ENCODE data around the gene MLEC.

Gene MLEC

DNA sequence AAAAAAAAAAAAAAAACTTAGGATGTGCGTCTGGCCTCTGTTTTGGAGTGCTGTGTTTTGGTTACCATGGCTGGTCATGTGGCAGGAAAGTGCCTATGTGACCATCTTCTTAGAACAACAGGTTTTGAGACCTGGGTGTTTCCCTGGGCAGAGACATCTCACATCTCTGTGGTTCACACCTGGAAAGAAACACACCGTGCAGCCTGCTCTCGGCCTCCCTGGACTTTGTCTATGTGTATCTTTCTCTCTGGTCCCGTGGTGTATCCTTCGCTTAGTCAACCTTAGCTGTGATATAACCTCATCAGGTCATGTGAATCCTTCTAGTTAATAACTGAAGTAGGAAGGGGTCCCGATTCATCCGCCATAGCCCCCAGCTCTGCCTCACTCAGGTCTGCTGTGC, 61.3 kb downstream of the MLEC start:
- DNase-seq = no peak

DNA sequence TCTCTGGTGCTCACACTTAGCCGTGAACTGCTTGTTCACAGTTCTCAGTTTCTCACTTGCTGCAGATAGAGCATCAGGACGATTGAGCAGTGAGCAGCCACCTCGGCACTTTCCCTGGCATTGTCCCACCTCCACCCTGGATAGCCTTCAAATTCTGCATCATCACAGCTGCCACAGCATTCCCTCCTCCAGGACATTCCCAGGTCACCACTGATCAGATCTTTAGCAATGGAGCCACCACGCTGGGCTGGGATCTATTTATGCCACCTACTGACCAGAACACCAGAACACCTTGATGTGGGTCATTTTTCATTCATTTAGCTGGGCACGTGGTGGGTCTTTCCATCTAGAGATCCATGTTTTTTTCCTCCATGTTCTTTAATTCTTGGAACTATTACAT, 62.3 kb downstream of the MLEC start:
- DNase-seq = no peak

DNA sequence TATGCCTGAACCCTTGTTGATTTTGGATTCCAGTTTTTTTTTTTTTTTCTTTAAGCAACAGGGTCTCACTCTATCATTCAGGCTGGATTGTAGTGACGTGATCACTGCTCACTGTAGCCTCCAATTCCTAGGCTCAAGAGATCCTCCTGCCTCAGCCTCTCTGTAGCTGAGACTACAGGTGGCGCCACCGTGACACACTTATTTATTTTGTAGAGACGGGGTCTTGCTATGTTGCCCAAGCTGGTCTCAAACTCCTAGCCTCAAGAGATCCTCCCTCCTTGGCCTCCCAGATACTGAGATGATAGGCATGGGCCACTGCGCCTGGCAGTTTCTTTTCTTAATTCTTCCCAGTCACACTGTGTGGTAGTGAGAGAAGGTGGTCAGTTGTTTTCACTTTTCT, 63.9 kb downstream of the MLEC start:
- DNase-seq = no peak

DNA sequence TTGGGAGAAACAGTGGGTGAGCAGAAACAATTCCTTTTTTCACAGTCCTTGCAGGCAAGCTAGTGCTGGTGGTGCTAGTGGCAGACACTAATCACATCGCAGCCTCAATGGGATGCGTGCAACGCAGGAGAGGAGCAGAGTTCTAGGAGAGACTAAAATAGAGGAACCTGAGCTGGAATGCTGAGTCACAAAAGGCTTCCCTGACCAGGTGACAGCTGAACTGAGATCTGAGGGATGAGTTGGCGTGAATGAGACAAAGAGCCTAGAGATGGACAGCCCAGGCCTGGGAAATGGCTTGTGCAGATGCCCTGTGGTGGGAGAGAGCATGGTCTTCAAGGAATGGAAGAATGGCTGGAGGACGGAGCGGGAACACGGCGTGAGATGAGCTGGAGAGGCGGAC, 64.4 kb downstream of the MLEC start:
- DNase-seq = no peak

Measured in T-helper 2 cell (primary cell).